Spleen (tissue), 7 donors: ENCODE measurements around the gene PNPLA2.

Source experiments
- CTCF ChIP-seq, 11 experiments: fragments of 200-600 bp in 7 of 11; fragments of 450-650 bp in 4 of 11; sonication (generic) in 4 of 11; IDR thresholded peaks in 8 of 11; conservative IDR thresholded peaks in 3 of 11; 1 replicate in 7 of 11; 2 replicates in 4 of 11; pipeline versions ENCODE4 v1.4.0 to v1.8.0; 2016 to 2021; ENCODE audit warnings: antibody characterized with exemption in 11 of 11, inconsistent platforms in 4 of 11, mild to moderate bottlenecking in 1 of 11
- POLR2AphosphoS5 ChIP-seq, 3 donors: sonication (generic); formaldehyde crosslinking; IDR thresholded peaks; one replicate each; pipeline ENCODE4 v1.5.1; 2017; ENCODE audit warnings: antibody characterized with exemption in 3 of 3
- donor health status: DM: no; HTN: no; CAD: no; lungs with moderate emphysema.
- donor health status: DM: no; HTN: no; CAD: no.
- donor health status: DM: no; HTN: no; CAD: no.

DNA sequence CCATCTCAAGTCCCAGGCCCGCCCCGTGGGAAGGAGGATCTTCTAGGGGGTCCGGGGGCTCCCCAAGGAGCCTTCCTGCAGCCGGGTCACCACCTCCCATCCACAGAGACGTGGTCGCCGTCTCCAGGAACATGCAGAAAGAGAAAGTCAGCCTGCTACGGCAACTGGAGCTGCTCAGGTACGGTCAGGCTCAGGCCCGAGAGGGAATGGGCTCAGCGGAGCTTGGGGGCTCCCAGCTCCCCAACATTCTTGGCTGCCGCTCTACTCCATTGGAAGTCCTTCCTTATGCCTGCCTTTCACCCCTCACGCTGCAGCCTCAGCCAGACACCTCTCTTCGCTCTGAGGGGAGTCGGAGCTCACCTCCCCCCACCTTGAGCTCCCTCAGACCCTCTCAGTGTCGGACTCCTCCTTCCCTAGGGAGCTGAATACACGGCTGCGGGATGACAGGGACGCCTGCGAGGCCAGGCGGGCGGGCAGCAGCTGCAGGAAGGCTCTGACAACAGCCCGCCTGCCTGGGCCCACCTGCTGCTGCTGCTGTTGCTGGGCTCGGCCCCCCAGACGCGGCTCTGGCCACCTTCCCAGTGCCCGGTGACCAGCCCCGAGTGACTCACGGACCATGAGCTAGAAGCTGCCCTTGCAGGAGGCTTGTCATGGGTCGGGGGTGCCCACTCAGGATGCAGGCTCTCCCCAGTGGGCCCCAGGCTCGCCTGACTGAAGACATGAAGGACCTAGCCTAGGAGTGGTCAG is 12.6 kb downstream of the PNPLA2 start:
- TF ChIP-seq CTCF (IDR thresholded peaks at IDR 0.05 in 8 of 11, conservative IDR thresholded peaks at IDR 0.05 in 3 of 11) (no peak), POLR2AphosphoS5 (IDR thresholded peaks at IDR 0.05) (no peak)
